HG03025 (cell line): Measurements from ENCODE around the gene GRM3.

Experiments used
- ATAC-seq: cut with Tn5 transposase; IDR thresholded peaks from one replicate; pipeline ENCODE4 v1.9.1; 2021; ENCODE audit warnings: mild to moderate bottlenecking, moderate library complexity; ENCODE audit not compliant: unreplicated experiment, low FRiP score

Gene GRM3

GRCh38 chr7:86689363-86689762 is 45.7 kb downstream of the GRM3 start:
- ATAC-seq, result no peak

GRCh38 chr7:86692755-86693154 is 49.0 kb downstream of the GRM3 start:
- no peak for ATAC-seq

GRCh38 chr7:86706406-86706805 is 62.7 kb downstream of the GRM3 start:
- ATAC-seq, result no peak

- ATAC-seq, result no peak
Observed at GRCh38 chr7:86708031-86708680, 64.4 kb downstream of the GRM3 start.

- ATAC-seq, result no peak
Observed at GRCh38 chr7:86720306-86720705, 76.6 kb downstream of the GRM3 start.

GRCh38 chr7:86733783-86734182 is 90.1 kb downstream of the GRM3 start:
- no peak for ATAC-seq

- no peak for ATAC-seq
Observed at GRCh38 chr7:86745013-86745745, 101.5 kb downstream of the GRM3 start.

- ATAC-seq, result no peak
Observed at GRCh38 chr7:86747698-86748097, 104.0 kb downstream of the GRM3 start.

GRCh38 chr7:86748201-86748600 is 104.5 kb downstream of the GRM3 start:
- no peak for ATAC-seq

- ATAC-seq, result no peak
Observed at GRCh38 chr7:86748843-86749719, 105.4 kb downstream of the GRM3 start.

- no peak for ATAC-seq
Observed at GRCh38 chr7:86749741-86750665, 106.3 kb downstream of the GRM3 start.

GRCh38 chr7:86760236-86760635 is 116.5 kb downstream of the GRM3 start:
- ATAC-seq, result no peak

GRCh38 chr7:86762129-86762528 is 118.4 kb downstream of the GRM3 start:
- ATAC-seq, result no peak

- no peak for ATAC-seq
Observed at GRCh38 chr7:86765931-86766330, 122.2 kb downstream of the GRM3 start.

- peak; percentile 30 for ATAC-seq
Observed at GRCh38 chr7:86768394-86768793, 124.7 kb downstream of the GRM3 start.

GRCh38 chr7:86768967-86769760 is 125.5 kb downstream of the GRM3 start:
- peak; percentile 86 for ATAC-seq

- peak; percentile 43 for ATAC-seq
Observed at GRCh38 chr7:86773309-86773708, 129.6 kb downstream of the GRM3 start.

GRCh38 chr7:86775203-86775602 is 131.5 kb downstream of the GRM3 start:
- ATAC-seq, result no peak

- ATAC-seq, result no peak
Observed at GRCh38 chr7:86776136-86776535, 132.4 kb downstream of the GRM3 start.
